Measurements from ENCODE around the gene TMEM183A. TPM values are rescaled to one million over a fixed set of nuclear protein-coding genes. Genes with fewer than 3 reads are reported as not detected.

TMEM183A gene
- total RNA-seq, 1 donor from 2014 or later = 74.3 TPM

DNA sequence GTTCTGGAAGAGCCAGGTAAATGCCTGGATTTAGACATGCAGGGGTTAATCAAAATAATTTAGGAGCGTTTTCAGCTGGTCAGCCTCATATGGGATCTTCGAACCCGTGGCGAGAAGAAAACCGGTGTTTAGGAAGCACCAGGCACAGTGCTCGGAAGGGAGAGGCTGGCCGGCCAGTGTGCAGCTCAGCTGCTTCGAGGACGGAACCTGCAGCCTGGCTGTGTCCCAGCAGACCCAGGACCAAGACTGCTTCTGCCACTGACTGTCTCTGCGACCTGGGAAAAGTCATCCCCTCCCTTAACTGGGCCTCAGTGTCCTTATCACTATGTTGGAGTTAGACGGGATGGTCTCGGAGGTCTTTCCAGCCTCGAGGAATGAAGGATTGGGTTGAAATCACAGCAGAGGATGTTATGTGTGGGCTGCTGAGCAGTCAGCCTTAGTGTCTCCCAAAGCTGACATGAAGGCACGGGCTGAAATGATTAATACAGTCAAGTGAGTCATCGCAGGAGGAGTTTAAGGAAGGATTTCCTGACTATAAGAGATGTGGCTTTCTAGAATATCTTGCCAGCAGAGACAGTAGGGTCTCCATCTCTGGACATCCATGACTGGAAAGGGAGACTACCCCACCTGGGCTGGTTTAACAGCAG is 39.9 kb downstream of the TMEM183A start:
- Mint-ChIP-seq H3K36me3 (ENCODE audit: insufficient read depth) (no peaks in the 10 kb centered on the region), H3K27ac (no peak overlapping the region), H3K4me3 (ENCODE audit: low read depth) (no peak overlapping the region), H3K9me3 (ENCODE audit: low read depth) (no peaks in the 10 kb centered on the region), H3K27me3 (peaks cover 60% of the 10 kb centered on the region), H3K4me1 (ENCODE audit: low read depth) (no peaks in the 10 kb centered on the region)
- TF ChIP-seq, protein P1, sequence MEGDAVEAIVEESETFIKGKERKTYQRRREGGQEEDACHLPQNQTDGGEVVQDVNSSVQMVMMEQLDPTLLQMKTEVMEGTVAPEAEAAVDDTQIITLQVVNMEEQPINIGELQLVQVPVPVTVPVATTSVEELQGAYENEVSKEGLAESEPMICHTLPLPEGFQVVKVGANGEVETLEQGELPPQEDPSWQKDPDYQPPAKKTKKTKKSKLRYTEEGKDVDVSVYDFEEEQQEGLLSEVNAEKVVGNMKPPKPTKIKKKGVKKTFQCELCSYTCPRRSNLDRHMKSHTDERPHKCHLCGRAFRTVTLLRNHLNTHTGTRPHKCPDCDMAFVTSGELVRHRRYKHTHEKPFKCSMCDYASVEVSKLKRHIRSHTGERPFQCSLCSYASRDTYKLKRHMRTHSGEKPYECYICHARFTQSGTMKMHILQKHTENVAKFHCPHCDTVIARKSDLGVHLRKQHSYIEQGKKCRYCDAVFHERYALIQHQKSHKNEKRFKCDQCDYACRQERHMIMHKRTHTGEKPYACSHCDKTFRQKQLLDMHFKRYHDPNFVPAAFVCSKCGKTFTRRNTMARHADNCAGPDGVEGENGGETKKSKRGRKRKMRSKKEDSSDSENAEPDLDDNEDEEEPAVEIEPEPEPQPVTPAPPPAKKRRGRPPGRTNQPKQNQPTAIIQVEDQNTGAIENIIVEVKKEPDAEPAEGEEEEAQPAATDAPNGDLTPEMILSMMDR (IDR thresholded peaks at IDR 0.05; ENCODE audit: unreplicated experiment) = no peak
- DNase-seq (ENCODE audit: low spot score, unreplicated experiment) = no peak

DNA sequence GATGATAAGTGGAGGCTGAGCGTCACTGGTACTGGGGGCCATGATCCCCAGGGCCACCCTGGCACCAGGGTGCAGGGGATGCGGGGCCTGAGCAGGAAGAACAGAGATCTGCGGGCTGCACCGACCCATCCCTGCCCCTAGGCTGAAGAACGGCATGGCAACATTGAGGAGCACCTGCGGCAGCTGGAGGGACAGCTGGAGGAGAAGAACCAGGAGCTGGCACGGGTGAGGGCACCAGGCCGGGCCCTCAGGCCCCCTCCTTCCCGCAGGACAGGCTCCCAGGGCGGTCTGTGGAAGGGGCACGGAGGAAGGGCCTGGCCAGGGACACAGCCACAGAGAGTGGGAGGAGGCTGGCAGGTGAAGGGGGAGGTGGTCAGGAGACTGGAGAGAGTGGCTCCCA is 40.9 kb downstream of the TMEM183A start:
- Mint-ChIP-seq H3K27ac (no peak overlapping the region), H3K27me3 (peaks cover 61% of the 10 kb centered on the region), H3K4me3 (ENCODE audit: low read depth) (no peak overlapping the region), H3K36me3 (ENCODE audit: insufficient read depth) (no peaks in the 10 kb centered on the region), H3K4me1 (ENCODE audit: low read depth) (no peaks in the 10 kb centered on the region), H3K9me3 (ENCODE audit: low read depth) (no peaks in the 10 kb centered on the region)
- TF ChIP-seq, protein P1 (IDR thresholded peaks at IDR 0.05; ENCODE audit: unreplicated experiment) = no peak
- no peak for DNase-seq (ENCODE audit: low spot score, unreplicated experiment)

DNA sequence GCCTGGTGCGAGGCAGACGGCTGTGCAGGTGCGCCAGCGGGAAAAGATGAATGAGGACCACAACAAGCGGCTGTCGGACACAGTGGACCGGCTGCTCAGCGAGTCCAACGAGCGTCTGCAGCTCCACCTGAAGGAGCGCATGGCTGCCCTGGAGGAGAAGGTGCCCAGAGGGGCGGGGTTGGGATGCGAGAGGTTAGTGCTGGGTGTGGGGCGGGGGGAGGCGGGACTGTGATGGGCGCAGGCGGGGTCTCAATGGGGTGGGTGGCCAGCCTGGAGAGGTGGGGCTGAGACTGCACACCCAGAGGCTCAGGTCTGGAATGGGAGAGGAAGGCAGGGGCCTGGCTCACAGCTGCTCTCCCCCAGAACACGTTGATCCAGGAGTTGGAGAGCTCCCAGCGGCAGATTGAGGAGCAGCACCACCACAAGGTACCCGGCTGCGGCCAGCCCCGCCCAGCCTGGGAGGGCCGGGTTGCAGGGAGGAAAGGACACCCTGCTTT is 41.4 kb downstream of the TMEM183A start:
- peak; percentile 36 for DNase-seq (ENCODE audit: low spot score, unreplicated experiment)
- Mint-ChIP-seq H3K27ac (no peak overlapping the region), H3K36me3 (ENCODE audit: insufficient read depth) (no peaks in the 10 kb centered on the region), H3K27me3 (peaks cover 57% of the 10 kb centered on the region), H3K4me1 (ENCODE audit: low read depth) (no peaks in the 10 kb centered on the region), H3K4me3 (ENCODE audit: low read depth) (no peak overlapping the region), H3K9me3 (ENCODE audit: low read depth) (no peaks in the 10 kb centered on the region)
- TF ChIP-seq, protein P1 (IDR thresholded peaks at IDR 0.05; ENCODE audit: unreplicated experiment) = peak; percentile 35

DNA sequence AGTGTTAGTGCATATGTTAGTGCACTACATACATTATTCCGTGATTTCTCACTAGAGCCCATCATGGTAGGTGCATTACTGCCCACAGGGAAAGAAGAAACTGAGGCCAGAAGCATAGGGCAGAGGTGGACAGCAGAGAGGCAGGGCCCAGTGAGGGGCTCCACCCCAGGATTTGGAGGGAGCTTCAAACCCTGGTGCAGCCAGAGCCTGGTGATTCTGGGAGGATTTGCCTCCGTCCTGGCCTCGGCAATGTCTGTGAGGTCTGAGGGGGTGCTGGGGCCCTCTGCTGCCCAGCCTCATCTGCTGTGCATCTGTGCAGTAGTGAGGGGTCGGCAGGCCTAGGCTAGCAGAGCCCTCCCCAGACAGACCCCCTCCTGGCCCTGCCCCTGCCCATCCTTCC is 41.9 kb downstream of the TMEM183A start:
- no peak overlapping the region for H3K4me3 Mint-ChIP-seq (ENCODE audit: low read depth)
- no peaks in the 10 kb centered on the region for H3K9me3 Mint-ChIP-seq (ENCODE audit: low read depth)
- no peaks in the 10 kb centered on the region for H3K4me1 Mint-ChIP-seq (ENCODE audit: low read depth)
- no peaks in the 10 kb centered on the region for H3K36me3 Mint-ChIP-seq (ENCODE audit: insufficient read depth)
- DNase-seq (ENCODE audit: low spot score, unreplicated experiment) = no peak
- TF ChIP-seq, protein P1 (IDR thresholded peaks at IDR 0.05; ENCODE audit: unreplicated experiment) = no peak
- H3K27ac Mint-ChIP-seq = no peak overlapping the region
- H3K27me3 Mint-ChIP-seq = peaks cover 57% of the 10 kb centered on the region

DNA sequence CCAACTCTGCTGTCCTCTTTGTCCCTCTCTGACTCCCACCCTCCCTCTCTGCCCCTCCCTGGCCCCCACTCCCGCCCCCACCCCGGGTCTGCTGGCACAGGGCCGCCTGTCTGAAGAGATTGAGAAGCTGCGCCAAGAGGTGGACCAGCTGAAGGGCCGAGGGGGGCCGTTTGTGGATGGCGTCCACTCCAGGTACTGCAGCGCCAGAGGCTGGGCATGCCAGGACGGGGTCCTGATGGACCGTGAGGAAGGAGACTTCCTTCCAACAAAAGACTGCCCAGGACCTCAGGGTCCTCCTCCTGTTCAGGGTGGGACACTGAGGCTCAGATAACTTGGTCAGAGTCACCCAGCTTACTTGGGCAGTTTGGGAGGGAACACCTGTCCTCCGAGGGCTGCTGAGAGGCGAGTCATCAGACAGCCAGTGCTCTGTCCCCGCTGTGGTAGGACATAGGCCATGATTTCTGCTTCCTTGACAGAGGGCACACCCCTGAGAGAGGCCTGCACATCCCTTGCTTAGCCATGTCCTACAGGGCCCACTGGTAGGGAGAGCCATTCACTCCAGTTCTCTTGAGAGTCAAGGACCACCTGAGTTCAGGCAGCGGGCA is 42.5 kb downstream of the TMEM183A start:
- Mint-ChIP-seq H3K4me3 (ENCODE audit: low read depth) (no peak overlapping the region), H3K27ac (no peak overlapping the region), H3K4me1 (ENCODE audit: low read depth) (no peaks in the 10 kb centered on the region), H3K27me3 (peaks cover 54% of the 10 kb centered on the region), H3K9me3 (ENCODE audit: low read depth) (no peaks in the 10 kb centered on the region), H3K36me3 (ENCODE audit: insufficient read depth) (no peaks in the 10 kb centered on the region)
- DNase-seq (ENCODE audit: low spot score, unreplicated experiment) = no peak
- TF ChIP-seq, protein P1 (IDR thresholded peaks at IDR 0.05; ENCODE audit: unreplicated experiment) = no peak
